SK-N-SH treated with all-trans-retinoic acid at 6 μM for 48 hours (cell line): ENCODE data around the gene TBX5.

Experiments
- CREB5 ChIP-seq: fragments of 250-450 bp; sonication (Bioruptor Pico); IDR thresholded peaks from 2 replicates; pipeline ENCODE4 v1.5.1; 2020; ENCODE audit warnings: low read depth, mild to moderate bottlenecking, moderate library complexity
- CSDC2 ChIP-seq: fragments of 250-450 bp; sonication (Bioruptor Pico); IDR thresholded peaks from 2 replicates; pipeline ENCODE4 v1.5.0; 2020; ENCODE audit warnings: mild to moderate bottlenecking, moderate library complexity
- PATZ1 ChIP-seq: fragments of 250-450 bp; sonication (Bioruptor Pico); IDR thresholded peaks from 2 replicates; pipeline ENCODE4 v1.8.0; 2020; ENCODE audit warnings: mild to moderate bottlenecking, moderate library complexity, borderline replicate concordance
- POU6F1 ChIP-seq: fragments of 250-450 bp; sonication (Bioruptor Pico); IDR thresholded peaks from 2 replicates; pipeline ENCODE4 v1.8.0; 2021; ENCODE audit warnings: low read depth, mild to moderate bottlenecking, moderate library complexity, borderline replicate concordance
- TCF4 ChIP-seq: fragments of 250-450 bp; sonication (Bioruptor Pico); IDR thresholded peaks from 2 replicates; pipeline ENCODE4 v1.8.0; 2021; ENCODE audit warnings: mild to moderate bottlenecking, moderate library complexity, borderline replicate concordance
- TOX ChIP-seq: fragments of 250-450 bp; sonication (Bioruptor Pico); IDR thresholded peaks from 2 replicates; pipeline ENCODE4 v1.8.0; 2021; ENCODE audit warnings: mild to moderate bottlenecking, moderate library complexity, borderline replicate concordance
- ZFP30 ChIP-seq: fragments of 450-650 bp; formaldehyde crosslinking; IDR thresholded peaks from 2 replicates; pipeline ENCODE4 v1.5.0; 2022; ENCODE audit warnings: mild to moderate bottlenecking, moderate library complexity

- TF ChIP-seq TOX (no peak), PATZ1 (no peak), TCF4 (CRISPR knock-in tag) (no peak), CSDC2 (no peak), POU6F1 (CRISPR knock-in tag) (no peak), CREB5 (CRISPR knock-in tag) (no peak), ZFP30 (no peak)
Observed at GRCh38 chr12:114314974-114315720, 90.8 kb downstream of the TBX5 start.
